Natural killer cell (primary cell): ENCODE results near the gene PANX3. TPM values are rescaled to one million over a fixed set of nuclear protein-coding genes. Genes with fewer than 3 reads are reported as not detected.

Source experiments
- ATAC-seq, 3 donors: fragments of 150-1000 bp in 2 of 3; fragments of 200-7000 bp in 1 of 3; cut with Tn5 transposase; 1 replicate in 1 of 3; 2 replicates in 2 of 3; pipeline ENCODE4 v1.10.0; 2021; ENCODE audit warnings: mild to moderate bottlenecking in 2 of 3, moderate library complexity in 2 of 3
- DNase-seq, 2 donors: peaks; one replicate each; pipeline versions ENCODE4 v3.0.0 to v3.0.0-alpha.2; 2013 to 2021; ENCODE audit warnings: mixed read lengths in 1 of 2
- H3K27ac ChIP-seq: one replicate; pipeline ENCODE4 v1.5.1; 2013; ENCODE audit warnings: mild to moderate bottlenecking, low read length
- H3K27me3 ChIP-seq: one replicate; pipeline ENCODE4 v1.6.1; 2013; ENCODE audit warnings: low read length; ENCODE audit not compliant: control insufficient read depth, insufficient read depth
- H3K36me3 ChIP-seq: one replicate; pipeline ENCODE4 v1.6.1; 2013; ENCODE audit warnings: low read length; ENCODE audit not compliant: control insufficient read depth, insufficient read depth
- H3K4me1 ChIP-seq: one replicate; pipeline ENCODE4 v1.6.1; 2013; ENCODE audit warnings: low read length; ENCODE audit not compliant: control insufficient read depth, insufficient read depth
- H3K4me3 ChIP-seq: one replicate; pipeline ENCODE4 v1.5.1; 2013; ENCODE audit warnings: low read length
- H3K9me3 ChIP-seq: one replicate; pipeline ENCODE4 v1.6.1; 2013; ENCODE audit warnings: low read length; ENCODE audit not compliant: control insufficient read depth, insufficient read depth
- H3K27ac Mint-ChIP-seq, 2 donors: one replicate each; pipeline ENCODE4 v1.8.0; 2022; ENCODE audit warnings: mild to moderate bottlenecking in 2 of 2, mixed read lengths in 2 of 2, moderate library complexity in 1 of 2
- H3K27me3 Mint-ChIP-seq, 2 donors: one replicate each; pipeline ENCODE4 v1.8.0; 2022; ENCODE audit warnings: low read depth in 2 of 2, mixed read lengths in 2 of 2
- H3K36me3 Mint-ChIP-seq: one replicate; pipeline ENCODE4 v1.8.0; 2022; ENCODE audit warnings: mixed read lengths
- H3K4me1 Mint-ChIP-seq, 2 donors: one replicate each; pipeline ENCODE4 v1.8.0; 2022; ENCODE audit warnings: mixed read lengths in 2 of 2
- H3K4me3 Mint-ChIP-seq: one replicate; pipeline ENCODE4 v1.8.0; 2022; ENCODE audit warnings: mild to moderate bottlenecking, moderate library complexity, mixed read lengths
- H3K9me3 Mint-ChIP-seq, 2 donors: one replicate each; pipeline ENCODE4 v1.8.0; 2022; ENCODE audit warnings: mixed read lengths in 2 of 2
- CTCF ChIP-seq: fragments of 200-600 bp; IDR thresholded peaks from one replicate; pipeline ENCODE4 v1.8.0; 2022; ENCODE audit warnings: antibody characterized with exemption
- WGBS: methylation state at CpG from one replicate; pipeline ENCODE4 v1.1.7; 2013; ENCODE audit warnings: missing lambda C conversion rate; ENCODE audit not compliant: insufficient coverage; 5-methylcytosine and 5-hydroxymethylcytosine counted together
- intact Hi-C: fragments of 100-400 bp; cut with micrococcal nuclease; formaldehyde crosslinking; loops from one replicate; pipeline ENCODE4 v1.14.2; 2022
- total RNA-seq, 4 donors: library from RNA; stranded (reverse); fragments of 120-200 nt in 1 of 4; gene quantifications; one replicate each; pipeline versions ENCODE4 v1.2.3 to v1.2.4, GENCODE V29; 2013 to 2022

The PANX3 gene
- total RNA-seq, 3 donors from 2014 or later (not counting 1 experiment from before 2014, with no cell fraction given) = not detected

GRCh38 chr11:124586238-124586860 lies 24.9 kb upstream of the PANX3 start:
- H3K9me3 Mint-ChIP-seq = no peaks in the 10 kb centered on the region
- Histone ChIP-seq H3K27ac (no peak overlapping the region), H3K36me3 (no peaks in the 10 kb centered on the region), H3K9me3 (no peaks in the 10 kb centered on the region), H3K27me3 (peaks cover 6% of the 10 kb centered on the region), H3K4me1 (no peaks in the 10 kb centered on the region), H3K4me3 (no peak overlapping the region)
- no peaks in the 10 kb centered on the region for H3K36me3 Mint-ChIP-seq
- intact Hi-C loops = loop anchor here (5.0 kb wide), 1 partner anchor 169 kb away; no protein-coding TSS in a partner anchor
- no peak overlapping the region for H3K27ac Mint-ChIP-seq
- H3K4me1 Mint-ChIP-seq = no peaks in the 10 kb centered on the region
- WGBS = 47% methylated on average over 3 of the region's 3 CpGs
- peaks cover 16 to 19% of the 10 kb centered on the region in 2 donors for H3K27me3 Mint-ChIP-seq
- ATAC-seq (peak in 1 of 3 donors; percentile 54), DNase-seq (peak in 1 of 2 donors; percentile 64)
- TF ChIP-seq CTCF = peak; percentile 51
- no peak overlapping the region for H3K4me3 Mint-ChIP-seq

- H3K9me3 Mint-ChIP-seq = no peaks in the 10 kb centered on the region
- TF ChIP-seq CTCF = no peak
- ATAC-seq (no peak), DNase-seq (no peak)
- no peaks in the 10 kb centered on the region for H3K4me1 ChIP-seq
- no peak overlapping the region for H3K4me3 Mint-ChIP-seq
- no peaks in the 10 kb centered on the region for H3K36me3 Mint-ChIP-seq
- WGBS = 87% methylated on average over 2 of the region's 2 CpGs
- no peaks in the 10 kb centered on the region for H3K9me3 ChIP-seq
- H3K27ac ChIP-seq = no peak overlapping the region
- H3K27me3 ChIP-seq = peaks cover 5% of the 10 kb centered on the region
- no peaks in the 10 kb centered on the region for H3K36me3 ChIP-seq
- intact Hi-C loops = no loop called here
- H3K4me3 ChIP-seq = no peak overlapping the region
- H3K27me3 Mint-ChIP-seq = peaks cover 17 to 24% of the 10 kb centered on the region in 2 donors
- no peak overlapping the region for H3K27ac Mint-ChIP-seq
- no peaks in the 10 kb centered on the region for H3K4me1 Mint-ChIP-seq
Observed at GRCh38 chr11:124591430-124591829, 19.8 kb upstream of the PANX3 start.

- H3K9me3 Mint-ChIP-seq = no peaks in the 10 kb centered on the region
- intact Hi-C loops = no loop called here
- H3K27ac Mint-ChIP-seq = no peak overlapping the region
- peaks cover 17 to 26% of the 10 kb centered on the region in 2 donors for H3K27me3 Mint-ChIP-seq
- no peak overlapping the region for H3K4me3 Mint-ChIP-seq
- DNase-seq = no peak
- H3K4me1 Mint-ChIP-seq = no peaks in the 10 kb centered on the region
- Histone ChIP-seq H3K4me3 (no peak overlapping the region), H3K4me1 (no peaks in the 10 kb centered on the region), H3K27ac (no peak overlapping the region), H3K36me3 (no peaks in the 10 kb centered on the region), H3K9me3 (no peaks in the 10 kb centered on the region), H3K27me3 (no peaks in the 10 kb centered on the region)
- 92% methylated on average over 4 of the region's 6 CpGs for WGBS
- no peak for TF ChIP-seq CTCF
- no peaks in the 10 kb centered on the region for H3K36me3 Mint-ChIP-seq
- ATAC-seq = no peak
Observed at GRCh38 chr11:124592627-124593026, 18.6 kb upstream of the PANX3 start.

- Mint-ChIP-seq H3K27ac (no peak overlapping the region), H3K4me1 (no peaks in the 10 kb centered on the region), H3K4me3 (no peak overlapping the region), H3K27me3 (peaks cover 15 to 34% of the 10 kb centered on the region in 2 donors), H3K9me3 (no peaks in the 10 kb centered on the region), H3K36me3 (no peaks in the 10 kb centered on the region)
- H3K36me3 ChIP-seq = no peaks in the 10 kb centered on the region
- ATAC-seq (no peak), DNase-seq (no peak)
- H3K27ac ChIP-seq = no peak overlapping the region
- intact Hi-C loops = no loop called here
- 92% methylated on average over 3 of the region's 3 CpGs for WGBS
- H3K9me3 ChIP-seq = no peaks in the 10 kb centered on the region
- H3K4me1 ChIP-seq = no peaks in the 10 kb centered on the region
- H3K4me3 ChIP-seq = no peak overlapping the region
- no peak for TF ChIP-seq CTCF
- no peaks in the 10 kb centered on the region for H3K27me3 ChIP-seq
Observed at GRCh38 chr11:124595302-124595701, 15.9 kb upstream of the PANX3 start.
